DND-41 (cell line): Measurements from ENCODE around the gene BAD.
A peak's percentile ranks its signal among the peaks of the same experiment; 100 is the strongest.
"Not testable (repeated sequence)": the region's sequence is repeated elsewhere in the genome, so short reads cannot be mapped to it uniquely, and the experiment has no call there.

Source experiments
- ATAC-seq: fragments of 200-7000 bp; cut with Tn5 transposase; 3 replicates; pipeline ENCODE4 v1.9.1; 2021; ENCODE audit warnings: low read depth; ENCODE audit not compliant: insufficient read depth
- DNase-seq: peaks from one replicate; pipeline ENCODE4 v3.0.0-alpha.2; 2020
- H2AFZ ChIP-seq: 2 replicates; pipeline ENCODE4 v1.6.0; 2012; ENCODE audit warnings: low read depth, low read length
- H3K27ac ChIP-seq: 2 replicates; pipeline ENCODE4 v1.5.1; 2012; ENCODE audit warnings: low read length, inconsistent platforms
- H3K27me3 ChIP-seq: fragments of 200-600 bp; sonication (generic); 2 replicates; pipeline ENCODE4 v1.6.0; 2012; ENCODE audit warnings: low read length, mild to moderate bottlenecking, inconsistent platforms; ENCODE audit not compliant: insufficient read depth, poor library complexity
- H3K36me3 ChIP-seq: 2 replicates; pipeline ENCODE4 v1.5.1; 2012; ENCODE audit warnings: low read length, inconsistent platforms; ENCODE audit not compliant: insufficient read depth
- H3K4me1 ChIP-seq: 2 replicates; pipeline ENCODE4 v1.5.1; 2012; ENCODE audit warnings: mild to moderate bottlenecking, low read length; ENCODE audit not compliant: insufficient read depth
- H3K4me2 ChIP-seq: 2 replicates; pipeline ENCODE4 v1.6.0; 2012; ENCODE audit warnings: mild to moderate bottlenecking, moderate library complexity, low read length, inconsistent platforms; ENCODE audit not compliant: insufficient read depth
- H3K4me3 ChIP-seq, 2 experiments: fragments of 200-600 bp in 1 of 2; shearing (Covaris generic) in 1 of 2; 2 replicates each; pipeline ENCODE4 v1.5.1; 2012 to 2016; ENCODE audit warnings: inconsistent platforms in 2 of 2, low read length in 2 of 2, mild to moderate bottlenecking in 2 of 2, low read depth in 1 of 2, moderate library complexity in 1 of 2
- H3K79me2 ChIP-seq: 2 replicates; pipeline ENCODE4 v1.6.0; 2012; ENCODE audit warnings: low read length, inconsistent platforms; ENCODE audit not compliant: insufficient read depth
- H3K9ac ChIP-seq: 2 replicates; pipeline ENCODE4 v1.6.0; 2012; ENCODE audit warnings: low read depth, mild to moderate bottlenecking, inconsistent platforms, low read length, moderate library complexity
- H3K9me3 ChIP-seq: 2 replicates; pipeline ENCODE4 v1.5.1; 2012; ENCODE audit warnings: low read length, moderate library complexity, mild to moderate bottlenecking, inconsistent platforms; ENCODE audit not compliant: insufficient read depth, severe bottlenecking
- H4K20me1 ChIP-seq: 2 replicates; pipeline ENCODE4 v1.6.0; 2012; ENCODE audit warnings: low read length; ENCODE audit not compliant: insufficient read depth
- EZH2 ChIP-seq: IDR thresholded peaks from 3 replicates; pipeline ENCODE4 v1.6.1; 2012; ENCODE audit warnings: borderline replicate concordance, low read depth, mild to moderate bottlenecking, moderate library complexity, low read length, inconsistent platforms; ENCODE audit not compliant: severe bottlenecking
- TF ChIP-seq, protein P1 (sequence below): IDR thresholded peaks from 2 replicates; pipeline ENCODE4 v1.5.1; 2012; ENCODE audit warnings: borderline replicate concordance, low read length, moderate library complexity, mild to moderate bottlenecking; ENCODE audit not compliant: poor library complexity, severe bottlenecking; ENCODE audit errors: extremely low read depth

Gene BAD

GRCh38 chr11:64317325-64317960 is 33.0 kb upstream of the BAD start, which contains the start of gene TRMT112:
TRMT112 (minus strand) TSS chr11:64317559; CDS start chr11:64317526, 33 bp downstream.
- Histone ChIP-seq H3K27me3 (no peaks in the 10 kb centered on the region), H3K79me2 (peaks cover 44% of the 10 kb centered on the region)

DNA sequence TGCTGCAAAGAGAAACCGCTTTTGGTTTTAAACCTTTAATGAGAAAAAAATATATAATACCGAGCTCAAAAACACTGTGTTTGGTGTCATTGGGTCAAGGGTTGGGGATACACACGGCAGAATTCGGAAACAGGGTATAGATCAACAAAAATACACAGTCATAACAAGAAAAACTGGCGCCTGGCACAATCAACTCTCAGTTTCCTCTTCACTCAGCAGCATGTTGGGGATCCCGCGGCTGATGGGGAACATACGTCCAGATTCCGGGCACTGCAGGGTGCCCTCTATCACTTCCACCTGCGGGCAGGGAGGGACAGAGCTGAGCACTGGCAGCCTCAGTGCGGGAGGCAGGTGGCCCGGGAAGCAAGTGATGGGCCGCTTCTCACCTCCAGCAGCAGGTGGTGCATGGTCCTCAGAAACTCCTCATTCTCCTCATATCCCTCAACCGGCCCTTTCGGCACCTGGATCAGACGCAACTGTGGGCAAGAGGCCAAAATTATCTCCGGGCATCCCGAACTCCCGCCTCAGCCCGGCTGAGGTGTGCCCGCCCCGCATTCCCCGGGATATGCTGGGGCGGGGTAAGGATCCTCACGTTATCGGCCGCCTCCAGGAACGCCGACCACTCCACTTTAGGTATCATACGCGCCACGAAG is 32.3 kb upstream of the BAD start:
- Histone ChIP-seq H3K36me3 (peaks cover 44% of the 10 kb centered on the region), H3K9ac (peak overlapping the region; percentile 87), H3K27me3 (no peaks in the 10 kb centered on the region), H3K4me2 (peak overlapping the region; percentile 66), H3K4me1 (peaks cover 34% of the 10 kb centered on the region), H3K79me2 (peaks cover 44% of the 10 kb centered on the region), H3K27ac (peak overlapping the region; percentile 91), H4K20me1 (peaks cover 14% of the 10 kb centered on the region), H2AFZ (peak overlapping the region; percentile 67), H3K4me3 (peak overlapping the region; percentile 52 to 71), H3K9me3 (no peaks in the 10 kb centered on the region)
- TF ChIP-seq, protein P1, sequence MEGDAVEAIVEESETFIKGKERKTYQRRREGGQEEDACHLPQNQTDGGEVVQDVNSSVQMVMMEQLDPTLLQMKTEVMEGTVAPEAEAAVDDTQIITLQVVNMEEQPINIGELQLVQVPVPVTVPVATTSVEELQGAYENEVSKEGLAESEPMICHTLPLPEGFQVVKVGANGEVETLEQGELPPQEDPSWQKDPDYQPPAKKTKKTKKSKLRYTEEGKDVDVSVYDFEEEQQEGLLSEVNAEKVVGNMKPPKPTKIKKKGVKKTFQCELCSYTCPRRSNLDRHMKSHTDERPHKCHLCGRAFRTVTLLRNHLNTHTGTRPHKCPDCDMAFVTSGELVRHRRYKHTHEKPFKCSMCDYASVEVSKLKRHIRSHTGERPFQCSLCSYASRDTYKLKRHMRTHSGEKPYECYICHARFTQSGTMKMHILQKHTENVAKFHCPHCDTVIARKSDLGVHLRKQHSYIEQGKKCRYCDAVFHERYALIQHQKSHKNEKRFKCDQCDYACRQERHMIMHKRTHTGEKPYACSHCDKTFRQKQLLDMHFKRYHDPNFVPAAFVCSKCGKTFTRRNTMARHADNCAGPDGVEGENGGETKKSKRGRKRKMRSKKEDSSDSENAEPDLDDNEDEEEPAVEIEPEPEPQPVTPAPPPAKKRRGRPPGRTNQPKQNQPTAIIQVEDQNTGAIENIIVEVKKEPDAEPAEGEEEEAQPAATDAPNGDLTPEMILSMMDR = peak; percentile 30
- no peak for TF ChIP-seq EZH2
- ATAC-seq = no peak; the same call in 2 of the 3 replicates
- DNase-seq = peak; percentile 38

More at GRCh38 chr11:64317325-64317960, 33.0 kb upstream of the BAD start, which contains the start of gene TRMT112:
- ATAC-seq = peak; percentile 82
- H3K36me3 ChIP-seq = peaks cover 47% of the 10 kb centered on the region
- H3K9me3 ChIP-seq = no peaks in the 10 kb centered on the region
- H2AFZ ChIP-seq = peak within 1 kb of the TSS; percentile 91
- peak within 1 kb of the TSS; percentile 66 for H3K4me2 ChIP-seq
- H3K4me1 ChIP-seq = peaks cover 34% of the 10 kb centered on the region
- peak within 1 kb of the TSS; percentile 87 for H3K9ac ChIP-seq
- TF ChIP-seq, protein P1 = no peak
- TF ChIP-seq EZH2 = no peak
- peak; percentile 98 for DNase-seq
- peaks cover 13% of the 10 kb centered on the region for H4K20me1 ChIP-seq
- peak within 1 kb of the TSS; percentile 91 for H3K27ac ChIP-seq
- peak within 1 kb of the TSS; percentile 52 to 71 for H3K4me3 ChIP-seq

DNA sequence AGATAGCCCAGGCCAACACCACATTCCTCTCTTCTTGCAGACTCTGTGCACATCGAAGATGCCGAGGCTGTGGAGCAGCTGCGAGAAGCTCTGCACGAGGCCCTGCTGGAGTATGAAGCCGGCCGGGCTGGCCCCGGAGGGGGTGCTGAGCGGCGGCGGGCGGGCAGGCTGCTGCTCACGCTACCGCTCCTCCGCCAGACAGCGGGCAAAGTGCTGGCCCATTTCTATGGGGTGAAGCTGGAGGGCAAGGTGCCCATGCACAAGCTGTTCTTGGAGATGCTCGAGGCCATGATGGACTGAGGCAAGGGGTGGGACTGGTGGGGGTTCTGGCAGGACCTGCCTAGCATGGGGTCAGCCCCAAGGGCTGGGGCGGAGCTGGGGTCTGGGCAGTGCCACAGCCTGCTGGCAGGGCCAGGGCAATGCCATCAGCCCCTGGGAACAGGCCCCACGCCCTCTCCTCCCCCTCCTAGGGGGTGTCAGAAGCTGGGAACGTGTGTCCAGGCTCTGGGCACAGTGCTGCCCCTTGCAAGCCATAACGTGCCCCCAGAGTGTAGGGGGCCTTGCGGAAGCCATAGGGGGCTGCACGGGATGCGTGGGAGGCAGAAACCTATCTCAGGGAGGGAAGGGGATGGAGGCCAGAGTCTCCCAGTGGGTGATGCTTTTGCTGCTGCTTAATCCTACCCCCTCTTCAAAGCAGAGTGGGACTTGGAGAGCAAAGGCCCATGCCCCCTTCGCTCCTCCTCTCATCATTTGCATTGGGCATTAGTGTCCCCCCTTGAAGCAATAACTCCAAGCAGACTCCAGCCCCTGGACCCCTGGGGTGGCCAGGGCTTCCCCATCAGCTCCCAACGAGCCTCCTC is 31.4 kb upstream of the BAD start:
- peaks cover 46% of the 10 kb centered on the region for H3K36me3 ChIP-seq
- not testable (repeated sequence) for DNase-seq, H2AFZ ChIP-seq, H3K9me3 ChIP-seq, ATAC-seq, H3K27me3 ChIP-seq, H3K27ac ChIP-seq
- H3K4me3 ChIP-seq = peak overlapping the region; percentile 52 to 71; a peak in 2 of 4 replicates
- H3K79me2 ChIP-seq = peaks cover 48% of the 10 kb centered on the region
- peak overlapping the region; percentile 87 for H3K9ac ChIP-seq
- H4K20me1 ChIP-seq = peaks cover 16% of the 10 kb centered on the region
- H3K4me2 ChIP-seq = peak overlapping the region; percentile 66
- peaks cover 34% of the 10 kb centered on the region for H3K4me1 ChIP-seq
